GM19452 (cell line): Measurements from ENCODE around the gene EOLA2.
A peak's percentile ranks its signal among the peaks of the same experiment; 100 is the strongest.
"Not testable (repeated sequence)": the region's sequence is repeated elsewhere in the genome, so short reads cannot be mapped to it uniquely, and the experiment has no call there.

Experiments
- ATAC-seq: cut with Tn5 transposase; IDR thresholded peaks from one replicate; pipeline ENCODE4 v1.9.1; 2021; ENCODE audit not compliant: unreplicated experiment

Gene EOLA2

DNA sequence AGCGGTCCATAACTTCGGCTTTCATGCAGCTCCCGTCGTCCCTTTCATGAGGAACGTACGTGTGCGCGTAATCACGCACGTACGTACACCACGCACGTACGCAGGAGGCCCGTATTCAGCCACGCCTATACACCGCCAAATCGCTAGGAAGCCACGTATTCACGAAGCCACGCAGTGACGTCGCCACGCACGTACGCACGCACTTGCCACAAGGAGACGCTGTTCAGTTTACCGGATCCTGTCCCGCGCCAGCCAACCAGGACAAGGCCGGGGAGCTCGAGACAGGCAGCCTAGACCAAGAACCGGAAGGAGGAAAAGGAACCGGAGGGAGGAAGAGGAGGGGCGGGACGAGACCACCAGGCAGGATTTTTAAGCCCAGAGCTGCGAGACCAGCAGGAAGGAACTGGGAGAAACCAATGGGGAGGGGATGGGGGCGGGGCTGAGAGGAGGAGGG, at the start of gene EOLA2:
EOLA2 (minus strand) TSS at position 65 of the 454 bp plus-strand sequence. CDS start 4,617 bp downstream, outside the sequence.
- ATAC-seq = peak; percentile 74

DNA sequence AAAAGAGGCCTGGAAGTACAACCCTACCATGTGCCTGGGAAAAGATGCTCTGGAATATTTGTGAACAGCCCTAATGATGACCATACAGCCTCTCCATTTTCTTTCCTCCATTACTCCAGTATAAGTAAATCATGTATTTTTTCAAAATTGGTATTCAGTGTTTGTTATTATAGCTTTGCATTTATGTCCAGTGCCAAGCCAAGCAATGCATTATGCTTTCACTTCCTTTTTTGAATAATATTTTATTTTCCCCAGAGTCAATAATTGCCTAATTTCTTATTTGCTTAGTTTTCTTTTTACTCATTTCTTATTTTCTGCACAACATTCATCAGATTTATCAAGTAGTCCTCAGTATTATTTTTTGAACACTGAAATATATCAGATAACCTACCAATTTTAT, 49.3 kb upstream of the EOLA2 start:
- ATAC-seq = peak; percentile 53

DNA sequence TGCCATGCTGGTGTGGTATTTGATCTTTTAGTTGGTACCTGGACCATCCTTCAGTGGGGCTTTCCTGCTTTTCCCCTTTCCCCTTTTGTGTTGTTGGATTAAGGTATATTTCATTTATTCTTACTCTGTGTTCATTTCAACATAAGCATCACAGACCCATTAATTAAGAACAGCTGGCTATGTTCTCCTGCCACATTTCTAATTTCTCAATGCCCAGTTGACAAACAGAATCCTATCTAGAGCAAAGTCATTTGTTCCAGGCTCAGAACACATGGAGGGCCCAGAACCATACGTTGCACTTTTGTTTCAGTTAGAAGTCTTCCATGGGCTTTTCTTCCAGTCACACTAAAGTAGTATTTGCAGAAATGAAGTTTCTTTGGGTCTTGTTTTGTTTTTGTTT, 46.1 kb upstream of the EOLA2 start:
- no peak for ATAC-seq

DNA sequence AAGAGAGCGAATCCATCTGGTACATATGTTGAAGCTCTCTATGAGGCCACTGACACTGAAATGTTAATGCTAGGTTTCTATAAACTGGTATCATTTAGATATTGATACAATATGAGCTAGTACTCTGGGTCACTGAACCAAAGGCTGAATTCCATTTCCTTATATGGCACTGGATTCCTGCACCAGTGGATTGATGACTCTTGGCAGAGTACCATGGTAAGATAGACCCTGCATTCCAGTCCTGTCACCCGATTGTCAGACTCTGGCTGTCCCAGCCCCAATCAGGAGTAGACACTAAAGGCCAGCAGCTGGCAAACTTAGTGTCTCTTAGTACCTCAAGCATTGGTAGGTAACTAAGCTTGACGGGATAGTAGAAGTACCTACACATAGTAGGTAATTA, 44.0 kb upstream of the EOLA2 start:
- ATAC-seq = no peak

DNA sequence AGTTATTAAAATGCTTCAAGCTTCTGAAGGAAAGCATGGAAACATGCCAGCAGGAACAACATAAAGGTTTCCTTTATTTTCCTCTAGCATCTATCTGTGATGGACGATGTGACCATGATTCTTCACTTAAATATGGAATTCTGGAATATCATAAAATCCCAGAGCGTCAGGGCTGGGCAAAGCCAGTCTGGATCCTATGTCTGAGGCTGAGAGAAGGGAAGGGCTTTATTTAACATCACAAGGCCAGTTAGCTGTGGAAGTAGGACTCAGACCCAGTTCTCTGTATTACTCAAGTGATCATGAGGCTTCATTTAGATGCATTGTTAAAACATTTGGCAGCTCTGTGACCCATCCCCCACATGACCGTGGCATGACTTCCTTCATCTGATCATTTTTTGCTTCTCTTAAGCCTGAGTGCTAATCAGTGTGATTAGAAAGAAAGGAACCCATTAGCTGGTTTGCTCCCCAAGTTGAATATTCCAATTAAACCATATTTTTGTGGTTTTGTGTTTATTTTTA, 40.9 kb upstream of the EOLA2 start:
- ATAC-seq = no peak

DNA sequence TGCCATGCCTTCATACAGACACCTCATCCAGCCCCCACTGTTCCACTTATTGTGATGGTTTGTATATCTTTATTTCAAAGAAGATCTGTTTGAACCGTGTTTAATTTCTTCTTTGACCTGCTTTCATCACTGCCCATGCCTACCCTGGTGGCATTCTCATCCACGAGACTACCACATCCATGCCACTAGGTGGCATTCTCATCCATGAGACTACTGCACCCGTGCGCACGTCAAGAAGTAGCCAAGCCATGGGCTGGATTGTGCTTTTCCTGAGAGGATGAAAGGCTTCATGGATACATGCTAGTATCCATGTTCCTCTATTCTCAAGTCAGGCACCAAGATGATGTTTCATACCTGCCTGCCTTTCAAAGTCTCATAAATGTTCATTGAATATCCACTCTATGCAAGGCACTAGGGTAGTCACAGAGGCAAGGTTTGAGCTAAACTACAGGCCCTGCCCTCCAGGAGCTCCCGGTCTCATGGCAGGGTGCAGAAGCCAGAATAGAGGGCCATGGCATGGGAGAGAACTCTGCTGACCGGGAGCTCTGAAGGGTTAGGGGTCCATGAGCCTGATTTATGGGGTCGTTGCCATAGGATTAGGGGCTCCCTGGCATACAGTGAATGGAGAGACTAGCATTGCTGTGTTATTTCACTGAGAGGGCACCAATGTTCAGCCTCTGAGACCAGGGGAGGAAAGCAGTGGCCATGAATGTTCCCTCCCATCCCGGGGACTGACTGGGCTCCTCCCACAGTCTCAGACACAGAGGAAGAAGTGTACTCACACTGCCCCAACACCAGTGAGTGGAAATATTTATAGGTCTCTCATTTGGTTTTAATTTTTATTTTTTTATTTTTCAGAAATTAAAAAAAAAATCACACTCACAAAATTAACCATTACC, 24.8 kb upstream of the EOLA2 start:
- ATAC-seq = no peak

DNA sequence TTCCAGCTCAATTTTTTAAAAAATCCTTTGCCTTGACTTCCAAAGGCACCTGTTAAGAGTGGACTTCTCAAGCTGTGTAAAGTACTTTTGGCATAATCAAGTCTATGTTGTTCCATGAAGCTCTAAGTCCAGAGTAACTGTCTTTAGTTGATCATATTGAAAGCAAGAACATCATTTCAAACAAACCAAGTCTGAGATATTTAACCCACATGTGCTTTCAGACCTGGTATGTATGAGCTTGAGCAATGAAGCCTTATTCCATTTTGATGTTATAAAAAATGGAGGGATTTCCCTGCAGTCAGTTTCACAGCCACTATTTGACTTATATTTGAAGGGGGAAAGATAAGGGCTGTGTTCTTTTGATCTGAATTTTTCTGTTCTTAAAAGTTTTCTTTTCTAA, 23.7 kb upstream of the EOLA2 start:
- ATAC-seq = no peak

DNA sequence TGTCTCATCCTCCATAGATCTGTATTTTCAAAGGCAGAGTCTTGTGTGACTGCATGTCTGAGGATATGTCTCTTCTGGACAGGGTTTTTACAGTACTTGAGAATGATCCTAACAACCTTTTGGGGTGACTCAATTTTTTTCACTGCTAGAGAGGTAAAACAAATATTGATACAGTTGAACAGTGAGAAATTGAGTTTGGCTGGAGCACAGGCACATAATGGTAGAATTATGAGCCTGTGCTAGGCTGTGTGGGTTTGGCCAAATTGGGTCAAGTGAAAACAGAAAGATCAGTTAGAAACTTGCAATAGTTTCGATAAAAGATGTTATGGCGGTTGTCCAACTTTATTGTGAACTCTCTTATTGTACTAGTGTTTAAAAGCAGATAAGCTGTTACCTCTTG, 23.3 kb upstream of the EOLA2 start:
- no peak for ATAC-seq

DNA sequence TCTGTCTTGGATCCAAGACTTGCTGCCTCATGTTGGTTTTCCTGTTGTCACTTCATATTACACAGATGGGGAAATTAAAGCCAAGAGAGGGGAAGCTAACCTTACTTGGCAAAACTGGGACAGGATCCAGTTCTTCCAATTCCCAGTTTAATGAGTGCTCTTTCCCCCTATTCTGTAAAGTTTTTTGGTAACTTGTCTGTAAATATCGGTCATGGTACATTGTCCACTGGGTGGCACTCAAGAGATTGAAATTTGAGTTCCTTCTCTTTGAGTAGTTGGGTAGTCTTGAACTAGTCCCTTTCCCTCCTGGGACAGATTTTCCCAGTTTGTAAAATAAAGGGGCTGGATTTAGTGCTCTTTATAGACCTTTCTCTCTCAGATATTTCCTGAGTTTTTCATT, 12.4 kb upstream of the EOLA2 start:
- ATAC-seq = no peak

DNA sequence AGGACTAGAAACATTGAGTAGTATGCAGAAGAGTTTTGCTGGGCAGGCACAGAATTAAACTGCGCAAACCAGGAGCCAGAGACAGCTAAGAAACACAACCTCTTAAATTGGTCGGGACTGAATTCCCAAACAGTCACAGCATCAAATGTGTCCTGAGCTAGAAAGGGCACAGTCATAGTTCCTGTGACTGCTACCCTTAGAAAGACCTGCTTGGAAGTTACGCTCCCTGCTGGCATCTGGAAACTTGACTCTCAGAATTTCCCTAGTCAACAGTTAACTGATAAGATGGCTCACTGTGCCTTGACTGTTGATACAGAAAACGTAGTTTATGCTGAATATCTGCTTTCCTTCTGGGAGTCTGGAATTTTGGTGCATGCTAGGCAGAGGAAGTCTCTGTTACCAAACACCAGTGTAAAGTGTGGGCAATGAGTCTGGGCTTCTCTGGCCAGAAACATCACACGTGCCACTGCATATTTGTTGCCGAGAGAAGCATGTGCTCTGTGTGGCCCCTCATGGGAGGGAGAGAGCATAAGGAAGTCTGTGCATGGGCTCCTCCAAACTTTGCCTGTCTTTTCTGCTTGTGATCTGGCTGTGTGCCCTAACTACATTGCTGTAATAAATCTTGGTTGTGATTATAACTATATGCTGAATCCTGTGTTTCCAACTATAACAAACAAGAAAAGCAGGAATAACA, 11.6 kb upstream of the EOLA2 start:
- no peak for ATAC-seq

DNA sequence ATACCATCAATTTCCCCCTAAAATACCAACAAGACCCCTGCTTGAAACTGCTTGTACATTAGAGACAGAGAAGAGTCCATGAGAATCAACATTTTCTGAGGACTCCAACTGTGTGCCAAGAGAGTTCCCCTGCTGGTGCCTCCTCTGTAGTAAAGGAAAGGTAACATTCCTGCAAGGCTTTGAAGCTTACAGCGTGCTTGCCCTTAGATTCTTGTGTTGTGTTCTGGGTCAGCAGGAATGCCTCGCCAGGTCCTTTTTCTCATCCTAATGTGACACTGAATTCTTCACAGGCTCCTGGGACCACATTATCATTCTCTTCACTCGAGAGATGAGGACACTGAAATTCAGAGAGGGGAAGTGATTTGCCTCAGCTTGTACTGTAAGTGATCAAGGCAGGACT, 9.7 kb upstream of the EOLA2 start:
- ATAC-seq = no peak

DNA sequence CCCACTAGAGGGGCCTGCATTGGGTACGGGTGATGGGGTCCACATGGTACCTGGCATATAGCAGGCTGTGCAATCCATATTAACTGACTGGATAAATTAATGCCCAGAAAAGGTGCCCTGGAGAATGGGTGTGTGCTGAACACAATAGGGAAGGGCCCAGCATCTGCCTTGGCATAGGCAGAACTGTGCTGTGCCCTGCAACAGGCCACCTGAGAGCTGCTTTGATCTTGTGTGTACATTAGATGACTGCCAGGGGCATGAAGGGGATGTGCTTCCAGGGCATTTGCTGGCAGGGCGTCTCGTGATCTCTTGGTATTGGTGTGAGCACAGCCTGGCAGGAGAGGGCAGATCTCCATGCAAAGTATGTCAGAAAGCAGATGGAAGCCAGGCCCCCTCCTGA, 8.6 kb upstream of the EOLA2 start:
- not testable (repeated sequence) for ATAC-seq

DNA sequence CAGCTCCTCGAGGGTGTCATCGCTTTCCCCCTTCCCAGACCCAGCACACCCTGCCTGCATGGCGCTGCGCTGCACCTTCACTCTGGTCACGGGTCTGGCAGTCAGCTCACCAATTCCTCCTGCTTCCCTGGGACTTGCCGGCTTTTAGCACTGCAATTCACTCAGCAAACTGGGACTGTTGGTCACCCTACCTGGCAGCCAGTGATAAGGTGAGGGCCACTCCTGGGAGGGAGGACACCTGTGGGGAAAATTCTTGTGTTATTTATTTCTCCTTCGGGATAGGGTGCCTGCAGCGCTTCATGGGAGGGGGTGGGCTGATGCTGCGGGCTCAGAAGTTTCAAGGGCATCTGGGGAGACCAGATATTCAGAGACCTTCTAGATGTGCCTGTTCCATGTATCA, 7.5 kb upstream of the EOLA2 start:
- ATAC-seq = not testable (repeated sequence)

DNA sequence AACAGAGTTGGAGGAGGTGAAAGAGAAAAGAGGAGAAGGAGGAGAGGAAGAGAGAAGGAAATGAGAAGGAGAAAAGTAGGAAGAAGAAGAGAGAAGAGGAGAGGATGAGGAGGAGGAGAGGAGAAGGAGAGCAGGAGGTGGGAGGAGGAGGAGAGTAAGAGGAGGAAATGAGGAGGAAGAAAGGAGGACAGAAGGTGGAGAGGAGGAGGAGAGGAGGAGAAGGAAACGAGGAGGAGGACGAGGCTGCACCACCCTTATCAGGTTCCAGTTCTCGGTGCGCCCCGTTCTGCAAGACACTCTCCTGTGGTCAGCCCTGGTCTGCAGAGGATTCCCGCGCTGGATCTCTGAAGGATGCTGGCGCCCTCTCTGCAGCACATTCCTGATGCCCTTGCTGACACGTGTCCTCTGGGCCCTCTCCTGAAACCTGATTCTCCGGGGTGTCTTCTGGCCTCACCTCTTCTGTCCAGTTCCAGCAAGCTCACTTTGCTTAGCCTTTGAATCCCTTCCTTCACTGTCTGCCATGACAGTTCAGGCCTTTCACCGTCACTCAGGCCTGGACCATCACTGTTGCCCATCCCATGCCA, 6.9 kb upstream of the EOLA2 start:
- not testable (repeated sequence) for ATAC-seq

DNA sequence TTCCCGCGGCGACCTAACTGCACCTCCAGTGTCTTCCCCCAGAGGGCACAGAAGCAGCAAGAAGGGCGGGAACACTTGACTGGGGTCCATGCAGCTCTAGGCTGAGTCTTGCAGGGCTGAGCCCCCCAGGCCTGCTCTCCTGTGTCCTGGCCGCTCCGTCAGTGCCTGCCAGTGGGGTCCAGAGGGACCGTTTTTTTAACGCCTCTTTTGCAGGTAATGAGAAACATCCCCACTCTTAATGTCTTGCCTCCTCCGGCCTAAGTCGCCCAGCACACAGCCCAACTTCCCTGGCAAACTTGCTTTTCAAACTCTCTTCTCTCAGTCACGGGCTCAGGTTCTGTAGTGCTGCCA, 2.4 kb upstream of the EOLA2 start:
- ATAC-seq = not testable (repeated sequence)

DNA sequence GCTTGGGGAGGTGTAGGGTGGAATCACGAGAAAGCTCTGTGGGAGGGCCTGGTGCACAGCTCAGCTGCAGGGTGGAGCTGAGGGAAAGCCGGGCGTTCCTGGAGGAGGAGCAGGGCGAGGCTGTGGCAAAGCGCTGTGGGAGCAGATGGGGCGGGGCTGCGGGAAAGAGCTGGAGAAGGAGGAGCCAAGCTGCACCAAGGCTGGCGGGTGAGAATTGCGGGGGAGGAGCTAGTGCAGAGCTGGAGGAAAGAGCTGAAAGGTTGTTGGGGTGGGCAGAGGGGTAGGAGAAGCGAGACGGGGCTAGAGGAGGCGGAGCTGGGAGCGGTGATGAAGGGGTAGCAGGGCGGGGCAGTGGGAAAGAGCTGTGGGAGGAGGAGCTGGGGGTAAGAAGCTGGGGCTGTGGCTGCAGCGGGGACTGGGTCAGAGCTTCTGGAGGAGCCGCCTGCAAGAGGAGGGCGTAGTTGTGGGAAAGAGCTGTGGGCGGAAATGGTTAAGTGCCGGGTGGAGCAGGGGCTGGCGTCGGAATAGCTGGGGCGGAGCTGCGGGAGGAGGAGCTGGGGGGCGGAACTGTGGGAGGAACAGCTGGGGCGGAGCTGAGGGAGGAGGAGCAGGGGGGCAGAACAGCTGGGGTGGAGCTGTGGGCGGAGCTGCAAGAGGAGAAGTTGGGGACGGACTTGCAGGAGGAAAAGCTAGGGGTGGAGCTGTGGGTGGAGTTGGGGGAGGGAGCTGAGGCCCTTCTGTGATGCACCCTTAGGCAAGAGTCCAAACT, 1.8 kb upstream of the EOLA2 start:
- peak; percentile 47 for ATAC-seq

DNA sequence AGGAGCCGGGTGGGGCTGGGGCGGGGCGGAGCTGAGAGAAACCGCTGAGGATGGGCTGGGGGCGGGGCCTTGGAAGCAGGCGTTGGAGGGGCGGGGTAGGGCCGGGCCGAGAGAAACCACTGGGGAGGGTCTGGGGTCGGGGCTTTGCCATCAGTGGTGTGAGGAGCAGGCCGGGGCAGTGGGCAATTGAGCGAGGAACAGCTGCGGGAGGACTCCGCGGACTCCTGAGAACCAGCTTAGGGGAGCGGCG, 1.3 kb upstream of the EOLA2 start:
- peak; percentile 0 for ATAC-seq

DNA sequence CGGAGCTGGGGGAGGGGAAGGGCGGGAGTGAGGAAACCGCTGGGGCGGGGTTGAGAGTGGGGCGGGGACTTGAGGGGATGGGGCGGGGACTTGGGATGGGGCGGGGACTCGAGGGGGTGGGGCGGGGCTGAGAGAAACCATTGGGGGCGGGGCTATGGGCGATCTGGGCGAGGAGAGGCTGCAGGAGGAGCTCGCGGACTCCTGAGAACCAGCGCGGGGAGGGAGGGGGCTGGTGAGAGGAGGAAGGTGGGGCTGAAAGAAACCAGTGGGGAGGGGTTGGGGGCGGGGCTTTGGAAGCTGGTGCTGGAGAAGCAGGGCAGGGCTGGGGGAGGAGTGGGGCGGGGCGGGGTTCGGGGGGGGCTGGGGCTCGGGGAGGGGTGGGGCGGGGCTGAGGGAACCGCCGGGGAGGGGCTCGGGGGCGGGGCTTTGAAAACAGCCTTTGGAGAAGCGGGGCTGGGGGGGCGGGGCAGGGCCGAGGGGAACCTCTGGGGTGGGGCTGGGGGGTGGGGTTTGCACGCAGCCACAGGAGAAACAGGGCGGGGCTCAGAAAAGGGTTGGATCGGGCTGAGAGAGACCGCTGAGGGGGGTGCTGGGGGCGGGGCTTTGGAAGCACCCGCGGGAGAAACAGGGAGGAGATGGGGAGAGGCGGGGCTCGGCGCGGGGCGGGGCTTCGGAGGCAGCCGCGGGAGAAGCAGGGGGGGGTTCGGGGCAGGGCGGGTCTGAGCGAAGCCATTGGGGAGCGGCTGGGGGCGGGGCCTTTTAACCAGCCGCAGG, 777 bp upstream of the EOLA2 start:
- ATAC-seq = peak; percentile 0

DNA sequence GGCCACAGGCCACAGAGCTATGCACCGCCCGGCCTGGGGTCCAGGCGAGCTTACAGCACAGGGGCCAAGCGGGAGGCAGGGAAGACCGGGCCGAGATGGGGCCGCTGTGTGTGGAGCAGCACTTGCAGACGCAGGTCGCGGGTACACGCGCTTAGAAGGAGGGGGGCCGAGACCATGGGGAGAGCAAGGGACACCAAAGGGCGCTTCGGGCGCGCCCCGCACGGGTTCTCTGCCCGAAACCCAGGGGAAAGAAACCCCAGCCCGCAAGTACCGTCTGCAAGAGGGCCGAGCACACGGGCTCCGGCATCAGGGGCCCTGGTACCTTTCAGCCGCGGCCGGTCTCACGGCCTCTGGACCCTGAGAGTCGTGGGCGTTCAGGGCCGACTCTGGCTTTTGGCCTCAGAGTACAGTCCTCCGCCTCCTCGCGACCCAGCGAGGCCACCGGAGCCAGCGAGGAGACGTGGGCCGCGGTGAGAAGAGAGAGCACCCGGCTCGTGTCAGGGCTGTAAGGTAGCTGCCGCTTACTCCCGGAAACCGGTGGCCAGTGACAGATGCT, 342 bp downstream of the EOLA2 start:
- peak; percentile 4 for ATAC-seq

DNA sequence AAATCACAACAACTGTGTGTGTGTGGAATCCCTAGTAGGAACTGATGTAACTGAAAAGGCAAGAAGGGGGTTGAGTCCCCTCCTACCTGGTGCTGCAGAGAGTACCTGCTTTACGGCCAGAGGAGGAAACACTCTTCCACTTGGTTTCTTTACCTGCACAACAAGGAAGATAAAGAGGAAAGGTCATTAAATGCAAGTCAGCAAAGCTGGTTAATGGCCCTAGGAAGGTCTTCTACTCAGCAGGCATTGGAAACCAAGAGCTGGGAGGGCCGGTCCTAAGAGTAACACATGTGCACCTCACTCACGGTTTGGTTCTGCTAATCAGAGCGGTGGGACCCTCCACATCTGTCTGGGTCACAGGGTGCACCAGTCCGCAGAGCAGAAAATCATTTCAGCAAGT, 963 bp downstream of the EOLA2 start:
- not testable (repeated sequence) for ATAC-seq
